Activated naive CD4-positive, alpha-beta T cell (primary cell): ENCODE measurements around the gene PTX3.

Source experiments
- DNase-seq, 4 experiments: peaks; one replicate each; lab custom pipeline; 2025; lab: John Stamatoyannopoulos, UW

Gene PTX3

DNA sequence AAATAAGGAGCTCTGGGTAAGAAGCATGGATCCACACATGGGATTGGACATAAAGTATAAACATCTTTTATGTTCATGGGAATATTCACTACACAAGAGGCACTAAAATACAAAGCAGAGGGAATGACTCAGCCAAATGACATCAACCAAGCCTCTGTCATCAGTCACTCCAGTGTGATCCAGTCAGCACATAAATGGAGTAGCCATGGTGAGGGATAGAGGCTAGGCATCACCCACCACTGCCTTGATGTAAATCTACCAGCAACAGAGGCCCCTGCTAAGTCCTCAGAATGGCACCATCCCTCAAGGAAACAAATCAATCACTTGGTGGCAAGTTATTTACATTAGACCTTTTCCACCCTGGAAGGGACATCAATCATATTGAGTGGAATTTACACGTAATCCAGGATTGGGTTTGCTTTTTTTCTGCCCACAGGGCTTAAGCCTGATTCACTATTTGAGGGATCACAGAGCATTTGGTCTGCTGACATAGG, 39.3 kb downstream of the PTX3 start:
- no peak for DNase-seq

DNA sequence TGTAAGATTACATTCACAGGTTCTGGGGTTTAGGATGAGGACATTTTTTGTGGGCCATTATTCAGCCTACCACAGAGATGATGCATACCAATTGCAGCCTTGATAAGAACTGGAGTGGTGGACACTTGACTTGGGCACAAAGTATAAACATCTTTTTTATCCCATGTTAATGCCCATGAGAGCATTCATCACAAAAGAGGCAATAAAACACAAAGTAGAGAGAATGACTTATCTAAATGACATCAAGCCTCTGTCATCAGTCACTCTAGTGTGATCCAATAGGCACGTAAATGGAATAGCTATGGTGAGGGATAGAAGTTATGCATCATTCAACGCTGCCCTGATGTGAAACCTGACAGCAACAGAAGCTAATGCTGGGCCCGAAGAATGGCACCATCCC, 40.8 kb downstream of the PTX3 start:
- DNase-seq: no peak

DNA sequence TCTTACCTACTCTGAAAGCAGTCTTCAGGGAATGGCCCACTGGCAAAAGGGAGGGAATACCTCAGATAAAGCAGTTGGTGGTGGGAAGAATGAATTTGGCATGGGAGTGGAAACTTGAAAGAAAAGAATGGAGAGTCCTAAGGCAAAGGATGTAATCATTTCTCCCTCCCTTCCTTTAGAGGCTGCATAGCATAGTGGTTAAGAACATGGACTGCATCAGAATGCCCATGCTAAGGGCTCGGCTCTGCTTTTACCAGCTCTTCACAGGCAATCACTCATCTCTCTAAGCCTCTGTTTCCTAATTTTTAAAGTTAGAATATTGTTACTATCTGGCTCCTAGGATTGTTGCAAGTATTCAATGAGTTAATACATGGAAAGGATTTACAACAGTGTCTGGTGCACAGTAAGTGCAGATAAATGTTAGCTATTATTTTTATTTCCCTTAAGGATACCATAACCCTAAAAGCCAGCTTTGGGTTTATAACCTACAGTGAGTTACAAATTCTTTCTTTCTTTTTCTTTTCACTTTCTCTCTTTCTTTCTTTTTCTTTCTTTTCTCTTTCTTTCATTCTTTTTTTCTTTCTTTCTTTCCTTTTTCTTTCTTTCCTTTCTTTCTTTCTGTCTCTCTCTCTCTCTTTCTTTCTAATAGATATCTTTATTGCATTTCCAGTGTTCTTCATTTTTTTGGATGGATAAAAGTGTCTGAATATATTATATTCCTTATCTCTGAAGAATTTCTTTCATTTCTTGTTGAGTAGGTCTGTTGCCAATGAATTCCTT, 43.0 kb downstream of the PTX3 start:
- DNase-seq: no peak

DNA sequence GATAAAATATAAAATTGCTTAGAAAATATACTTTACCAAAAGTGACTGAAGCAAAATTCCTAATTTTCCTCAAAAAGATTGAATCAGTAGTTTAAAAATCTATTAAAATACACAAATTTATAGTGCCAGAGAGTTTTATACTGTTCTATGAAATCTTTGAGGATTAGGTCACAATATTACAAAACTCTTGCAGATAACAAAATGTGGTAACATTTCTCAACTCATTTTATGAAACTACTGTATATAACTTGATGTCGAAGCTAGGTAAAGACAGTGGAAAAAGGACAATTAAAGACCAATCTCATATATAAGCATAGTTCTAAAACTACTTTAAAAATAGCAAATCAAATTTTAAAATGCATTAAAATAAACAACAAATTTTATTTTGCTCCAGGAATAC, 50.7 kb downstream of the PTX3 start:
- no peak for DNase-seq

DNA sequence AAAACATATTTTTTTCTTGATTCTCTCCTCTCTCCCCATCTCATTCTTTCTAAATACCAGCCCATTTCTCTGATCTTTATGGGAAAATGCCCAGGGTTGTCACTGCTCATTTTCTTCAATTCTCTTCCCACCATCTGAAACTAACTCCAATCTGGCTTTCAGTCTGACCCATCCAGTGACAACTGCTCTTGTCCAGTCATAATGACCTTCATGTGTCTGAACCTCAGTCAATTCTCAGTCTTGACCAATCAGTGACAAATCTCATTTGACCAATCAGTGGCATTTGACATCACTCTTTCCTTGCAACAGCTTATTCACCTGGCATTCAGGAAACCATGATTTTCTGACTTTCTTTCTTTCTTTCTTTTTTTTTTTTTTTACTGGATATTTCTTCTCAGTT, 51.5 kb downstream of the PTX3 start:
- no peak for DNase-seq

DNA sequence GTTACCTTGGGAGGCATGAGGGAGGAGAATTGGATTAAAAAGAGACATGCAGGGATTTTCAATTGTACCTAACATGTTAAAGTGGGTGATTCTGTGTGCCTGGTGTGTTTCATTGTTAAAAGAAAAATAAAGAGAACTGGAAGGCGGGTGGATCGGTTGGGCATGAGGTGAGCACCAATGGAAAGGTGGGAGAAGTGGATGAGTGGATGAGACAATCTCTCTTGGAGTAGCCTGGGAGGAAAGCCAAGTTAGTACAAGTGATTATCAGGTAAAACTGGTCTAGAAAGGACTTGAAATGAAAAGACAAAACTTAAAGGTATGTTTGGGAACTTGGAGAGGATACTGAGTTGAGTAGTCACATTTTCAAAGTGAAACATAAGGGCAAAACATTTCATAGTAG, 54.5 kb downstream of the PTX3 start:
- no peak for DNase-seq
